Subcutaneous adipose tissue (tissue), 4 donors: Measurements from ENCODE around the gene ARRB2. TPM values are rescaled to one million over a fixed set of nuclear protein-coding genes. Genes with fewer than 3 reads are reported as not detected.

ENCODE experiments used
- CTCF ChIP-seq: fragments of 450-650 bp; IDR thresholded peaks from one replicate; pipeline ENCODE4 v1.5.1; 2016; ENCODE audit warnings: low read depth, mild to moderate bottlenecking, control low read depth, antibody characterized with exemption, moderate library complexity
- total RNA-seq, 4 donors: library from RNA; depleted of rRNA; stranded (reverse); fragments of >200 nt; gene quantifications; one replicate each; pipeline ENCODE4 v1.1.0, GENCODE V29; 2016

ARRB2 gene
- total RNA-seq, 4 donors from 2014 or later = 36.2 to 138 (median 52.8) TPM

- TF ChIP-seq CTCF = no peak
Measured at GRCh38 chr17:4742629-4743028, 32.2 kb downstream of the ARRB2 start.

- no peak for TF ChIP-seq CTCF
Measured at GRCh38 chr17:4743216-4743615, 32.8 kb downstream of the ARRB2 start.

GRCh38 chr17:4743898-4744297, 33.5 kb downstream of the ARRB2 start:
- TF ChIP-seq CTCF = no peak

GRCh38 chr17:4744999-4745969, 34.9 kb downstream of the ARRB2 start:
- no peak for TF ChIP-seq CTCF

- TF ChIP-seq CTCF = no peak
Measured at GRCh38 chr17:4747847-4748246, 37.4 kb downstream of the ARRB2 start.

GRCh38 chr17:4748686-4749085, 38.3 kb downstream of the ARRB2 start:
- no peak for TF ChIP-seq CTCF

- no peak for TF ChIP-seq CTCF
Measured at GRCh38 chr17:4750606-4751005, 40.2 kb downstream of the ARRB2 start.
